Measurements from ENCODE around the gene TPM3. TPM values are rescaled to one million over a fixed set of nuclear protein-coding genes. Genes with fewer than 3 reads are reported as not detected.

The TPM3 gene
- total and polyA plus RNA-seq, 2 of the 8 experiments (the other 6 are each of a cell fraction or from before 2014, with no cell fraction given) = 278 to 572 TPM

DNA sequence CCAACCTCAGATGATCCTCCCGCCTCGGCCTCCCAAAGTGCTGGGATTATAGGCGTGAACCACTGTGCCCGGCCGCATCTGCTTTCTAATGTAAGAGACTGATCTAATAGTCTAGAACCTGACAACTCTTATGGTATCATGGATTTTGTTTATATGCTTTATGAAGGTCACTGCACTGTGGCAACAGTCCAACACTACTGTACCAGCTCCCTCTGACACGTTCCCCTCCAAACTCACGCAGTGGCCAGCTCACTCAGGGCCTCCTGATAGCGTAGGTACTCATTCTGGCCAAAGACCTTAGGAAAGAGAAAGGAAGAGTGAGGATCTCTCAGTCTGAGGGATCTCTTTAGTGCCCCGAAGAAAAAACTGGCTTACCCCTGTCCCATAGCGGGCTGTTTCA lies 20.2 kb upstream of the TPM3 start:
- Histone ChIP-seq H3K79me1 (ENCODE audit: low read depth, low read length) (no peaks in the 10 kb centered on the region; the same call in 1 of the 2 replicates), H2BK120ac (replicated peaks; ENCODE audit: low read depth, low read length) (no peak overlapping the region), H4K20me1 (replicated peaks in 1 of 2; ENCODE audit: control insufficient read depth in 1 of 2, insufficient read depth in 2 of 2, low read length in 2 of 2) (peaks cover 0 to 3% of the 10 kb centered on the region in 2 experiments), H3K4me3 (ENCODE audit: extremely low read depth in 1 of 4, insufficient read depth in 2 of 4, low read depth in 3 of 4, low read length in 4 of 4) (no peak overlapping the region), H3K14ac (ENCODE audit: insufficient read length) (no peak overlapping the region), H3K27ac (ENCODE audit: low read depth, low read length) (no peak overlapping the region), H4K5ac (ENCODE audit: insufficient read length, low read depth, low read length) (no peak overlapping the region), H3K9me3 (ENCODE audit: insufficient read depth in 2 of 2, low read depth in 1 of 2, low read length in 1 of 2) (no peaks in the 10 kb centered on the region), H3K27me3 (replicated peaks in 1 of 4; ENCODE audit: control insufficient read depth in 3 of 4, extremely low read depth in 1 of 4, insufficient read depth in 3 of 4, low read length in 3 of 4) (no peaks in the 10 kb centered on the region), H3K23ac (ENCODE audit: insufficient read length) (no peak overlapping the region), H3K56ac (replicated peaks; ENCODE audit: insufficient read length, low read depth, low read length) (no peak overlapping the region), H3K23me2 (ENCODE audit: low read depth, low read length) (no peaks in the 10 kb centered on the region), H2AK5ac (ENCODE audit: low read depth, low read length) (no peak overlapping the region), H2BK5ac (ENCODE audit: low read depth, low read length) (no peak overlapping the region), H3K4me1 (replicated peaks in 1 of 4; ENCODE audit: control insufficient read depth in 3 of 4, insufficient read depth in 4 of 4, low read length in 3 of 4) (no peaks in the 10 kb centered on the region), H3K4me2 (ENCODE audit: insufficient read depth in 1 of 2, low read depth in 2 of 2, low read length in 2 of 2) (no peak overlapping the region), H4K8ac (ENCODE audit: extremely low read depth, insufficient read depth, low read length) (no peak overlapping the region), H3K79me2 (ENCODE audit: control insufficient read depth in 1 of 2, insufficient read depth in 2 of 2, low read length in 2 of 2) (peaks cover 0 to 13% of the 10 kb centered on the region in 2 experiments; a peak in 2 of 4 replicates), H3K36me3 (ENCODE audit: control insufficient read depth in 2 of 4, insufficient read depth in 4 of 4, low read length in 3 of 4) (peaks cover 24 to 72% (median 49%) of the 10 kb centered on the region in 4 experiments), H4K91ac (replicated peaks; ENCODE audit: insufficient read length, low read length) (no peak overlapping the region), H3K9ac (replicated peaks in 1 of 4; ENCODE audit: extremely low read depth in 1 of 4, low read depth in 3 of 4, low read length in 3 of 4) (no peak overlapping the region), H3K18ac (ENCODE audit: extremely low read depth, low read length) (no peak overlapping the region), H2BK20ac (ENCODE audit: low read length) (no peak overlapping the region), H2BK12ac (ENCODE audit: low read depth, low read length) (no peak overlapping the region), H3K4ac (replicated peaks; ENCODE audit: insufficient read length, low read depth, low read length) (no peak overlapping the region), H2BK15ac (ENCODE audit: low read length) (no peak overlapping the region), H2AFZ (ENCODE audit: low read length) (no peak overlapping the region)
- POLR2A ChIA-PET (ENCODE audit: partially characterized antibody) = interaction anchor here (0.7 kb wide), 1 partner anchor 13 kb away, joined by 3 read pairs; no protein-coding TSS in a partner anchor
- DNase-seq (ENCODE audit: low read depth in 1 of 2, low spot score in 2 of 2) = no peak
- no peak for FAIRE-seq
- CTCF ChIA-PET (ENCODE audit: partially characterized antibody) = no interaction called here
- TF ChIP-seq POLR2A (IDR thresholded peaks at IDR 0.05; ENCODE audit: control extremely low read depth in 1 of 2, low read depth in 2 of 2, low read length in 2 of 2) (no peak), MAFK (IDR thresholded peaks at IDR 0.05; ENCODE audit: low read depth, low read length) (no peak), POLR2AphosphoS5 (IDR thresholded peaks at IDR 0.05; ENCODE audit: low read depth, low read length) (no peak), TBP (IDR thresholded peaks at IDR 0.05; ENCODE audit: low read depth, low read length) (no peak), TAF7 (optimal IDR thresholded peaks at IDR 0.05; ENCODE audit: borderline replicate concordance, low read depth, low read length) (no peak), JUND (IDR thresholded peaks at IDR 0.05; ENCODE audit: low read length) (no peak), RAD21 (IDR thresholded peaks at IDR 0.05 in 1 of 2, conservative IDR thresholded peaks at IDR 0.05 in 1 of 2; ENCODE audit: low read depth in 2 of 2, low read length in 2 of 2) (no peak)
- WGBS, 2 experiments (ENCODE audit: extremely low coverage in 1 of 2, insufficient coverage in 1 of 2, insufficient read length in 1 of 2, insufficient replicate concordance in 2 of 2, low coverage in 1 of 2, low lambda C conversion rate in 2 of 2, missing lambda C conversion rate in 1 of 2) = 91% methylated on average over 10 of the region's 10 CpGs; no CpG with 5 or more reads in 1 of the 2 experiments
